Panc1 (cell line): ENCODE measurements around the gene PJA2. TPM values are rescaled to one million over a fixed set of nuclear protein-coding genes. Genes with fewer than 3 reads are reported as not detected.

ENCODE experiments used
- ATAC-seq: fragments of 200-7000 bp; cut with Tn5 transposase; 2 replicates; pipeline ENCODE4 v1.9.1; 2020; ENCODE audit warnings: mild to moderate bottlenecking, moderate library complexity
- BruUV-seq: library from RNA; stranded (reverse); fragments of 400-500 nt; replicated peaks from 2 replicates; lab custom pipeline; 2021; lab: Mats Ljungman, UMichigan
- CTCF ChIA-PET: fragments of 300-600 bp; sonication (Branson Sonifier 250); formaldehyde crosslinking; loops from one replicate; lab custom pipeline; 2022; ENCODE audit warnings: antibody characterized with exemption; lab: Charles Lee
- POLR2A ChIA-PET: fragments of 300-600 bp; sonication (Branson Sonifier 250); formaldehyde crosslinking; loops from one replicate; lab custom pipeline; 2022; ENCODE audit warnings: antibody characterized with exemption; lab: Charles Lee
- DNase-seq: peaks from one replicate; pipeline ENCODE4 v3.0.0-alpha.2; 2010; ENCODE audit warnings: low read depth, low spot score
- H3K27ac ChIP-seq: 2 replicates; pipeline ENCODE4 v1.5.1; 2011; ENCODE audit warnings: mild to moderate bottlenecking, low read length, inconsistent platforms
- H3K27me3 ChIP-seq: fragments of 200-500 bp; sonication (Bioruptor generic); 2 replicates; pipeline ENCODE4 v1.6.0; 2014; ENCODE audit warnings: low read length, inconsistent platforms; ENCODE audit not compliant: control insufficient read depth, insufficient read depth
- H3K36me3 ChIP-seq: fragments of 200-500 bp; sonication (Bioruptor generic); 2 replicates; pipeline ENCODE4 v1.5.1; 2014; ENCODE audit warnings: inconsistent platforms, mild to moderate bottlenecking, low read length, moderate library complexity; ENCODE audit not compliant: control insufficient read depth, insufficient read depth
- H3K4me1 ChIP-seq: 2 replicates; pipeline ENCODE4 v1.5.1; 2011; ENCODE audit warnings: inconsistent platforms, mild to moderate bottlenecking, low read length, moderate library complexity; ENCODE audit not compliant: control insufficient read depth, insufficient read depth
- H3K4me3 ChIP-seq, 2 experiments: 2 replicates each; pipeline ENCODE4 v1.5.1; 2011 to 2012; ENCODE audit warnings: low read depth in 2 of 2, low read length in 2 of 2, mild to moderate bottlenecking in 2 of 2, inconsistent platforms in 1 of 2, moderate library complexity in 1 of 2
- H3K9me3 ChIP-seq: fragments of 200-500 bp; sonication (Bioruptor generic); 2 replicates; pipeline ENCODE4 v1.5.1; 2014; ENCODE audit warnings: low read depth, mild to moderate bottlenecking, inconsistent platforms, low read length, moderate library complexity; ENCODE audit not compliant: control insufficient read depth, insufficient read depth
- POLR2AphosphoS5 ChIP-seq: IDR thresholded peaks from 2 replicates; pipeline ENCODE4 v1.6.1; 2012; ENCODE audit warnings: mild to moderate bottlenecking, low read depth, low read length, moderate library complexity
- SIN3A ChIP-seq: IDR thresholded peaks from 2 replicates; pipeline ENCODE4 v1.6.1; 2012; ENCODE audit warnings: low read depth, mild to moderate bottlenecking, low read length, moderate library complexity, borderline replicate concordance; ENCODE audit not compliant: insufficient read depth
- TCF7L2 ChIP-seq: IDR thresholded peaks from 2 replicates; pipeline ENCODE4 v1.6.1; 2011; ENCODE audit warnings: mild to moderate bottlenecking, low read depth, low read length, inconsistent platforms
- in situ Hi-C: cut with HindIII; loops from 2 replicates; pipeline ENCODE4 v1.10.0; 2016; ENCODE audit warnings: low sequenced_read_pairs, low pct_unique_long_range_greater_than_20kb
- intact Hi-C: fragments of 100-400 bp; cut with micrococcal nuclease; formaldehyde crosslinking; loops from one replicate; pipeline ENCODE4 v1.10.0; 2022; ENCODE audit not compliant: unreplicated experiment
- total RNA-seq: library from RNA; stranded (reverse); gene quantifications from one replicate; pipeline ENCODE4 v1.2.1, GENCODE V29; 2021; ENCODE audit not compliant: unreplicated experiment
- TF ChIP-seq, protein P1 (sequence below): fragments of 450-650 bp; IDR thresholded peaks from 2 replicates; pipeline ENCODE4 v1.5.1; 2017; ENCODE audit warnings: mild to moderate bottlenecking
- TF ChIP-seq, protein P2 (sequence below), 2 experiments: IDR thresholded peaks; 2 replicates each; pipeline ENCODE4 v1.6.1; 2011 to 2012; ENCODE audit warnings: low read depth in 2 of 2, control low read depth in 1 of 2, low read length in 1 of 2, mild to moderate bottlenecking in 1 of 2, moderate library complexity in 1 of 2; ENCODE audit not compliant: insufficient read depth in 1 of 2

Gene PJA2
- total RNA-seq, 1 experiment from 2014 or later: 33.6 TPM

DNA sequence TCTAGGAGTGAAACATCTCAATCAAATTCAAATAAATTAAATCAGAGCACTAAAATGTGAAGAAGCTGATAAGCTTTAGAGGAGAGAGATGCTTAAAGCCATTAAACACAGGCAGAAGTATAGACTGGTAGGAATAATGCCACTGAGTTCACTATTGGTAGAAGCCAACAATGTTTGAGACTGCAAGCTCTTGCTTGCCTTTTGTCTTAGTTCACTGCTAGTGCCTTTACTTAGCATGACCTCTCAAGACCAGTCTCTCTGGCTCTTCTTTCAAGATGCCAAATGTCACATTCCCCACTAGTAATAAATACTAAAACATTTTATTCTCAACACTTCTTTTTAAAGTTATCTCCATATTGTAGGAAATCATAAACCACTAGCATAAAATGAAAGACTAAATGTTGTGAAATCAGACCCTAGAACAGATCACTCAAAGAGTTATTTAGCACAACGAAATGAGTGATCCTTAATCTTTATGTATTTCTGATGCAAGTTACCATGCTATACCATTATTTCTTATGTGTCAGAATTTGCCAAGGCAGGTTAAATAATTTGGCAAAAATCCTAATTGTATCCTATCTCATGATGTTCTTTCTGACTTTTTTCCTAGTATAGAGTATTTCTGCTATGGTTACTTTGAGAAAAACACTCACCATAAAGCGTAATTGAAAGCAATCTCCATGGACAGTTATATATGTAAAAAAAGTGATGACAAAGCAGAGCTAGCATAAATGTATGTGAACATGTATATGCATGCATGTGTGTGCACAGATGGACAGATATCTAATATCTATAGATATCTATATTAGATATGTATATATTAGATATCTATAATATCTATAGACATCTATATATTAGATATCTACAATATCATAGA lies 57.5 kb downstream of the PJA2 start:
- TF ChIP-seq, protein P1, sequence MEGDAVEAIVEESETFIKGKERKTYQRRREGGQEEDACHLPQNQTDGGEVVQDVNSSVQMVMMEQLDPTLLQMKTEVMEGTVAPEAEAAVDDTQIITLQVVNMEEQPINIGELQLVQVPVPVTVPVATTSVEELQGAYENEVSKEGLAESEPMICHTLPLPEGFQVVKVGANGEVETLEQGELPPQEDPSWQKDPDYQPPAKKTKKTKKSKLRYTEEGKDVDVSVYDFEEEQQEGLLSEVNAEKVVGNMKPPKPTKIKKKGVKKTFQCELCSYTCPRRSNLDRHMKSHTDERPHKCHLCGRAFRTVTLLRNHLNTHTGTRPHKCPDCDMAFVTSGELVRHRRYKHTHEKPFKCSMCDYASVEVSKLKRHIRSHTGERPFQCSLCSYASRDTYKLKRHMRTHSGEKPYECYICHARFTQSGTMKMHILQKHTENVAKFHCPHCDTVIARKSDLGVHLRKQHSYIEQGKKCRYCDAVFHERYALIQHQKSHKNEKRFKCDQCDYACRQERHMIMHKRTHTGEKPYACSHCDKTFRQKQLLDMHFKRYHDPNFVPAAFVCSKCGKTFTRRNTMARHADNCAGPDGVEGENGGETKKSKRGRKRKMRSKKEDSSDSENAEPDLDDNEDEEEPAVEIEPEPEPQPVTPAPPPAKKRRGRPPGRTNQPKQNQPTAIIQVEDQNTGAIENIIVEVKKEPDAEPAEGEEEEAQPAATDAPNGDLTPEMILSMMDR: no peak
- TF ChIP-seq POLR2AphosphoS5: no peak
- TF ChIP-seq, protein P2, sequence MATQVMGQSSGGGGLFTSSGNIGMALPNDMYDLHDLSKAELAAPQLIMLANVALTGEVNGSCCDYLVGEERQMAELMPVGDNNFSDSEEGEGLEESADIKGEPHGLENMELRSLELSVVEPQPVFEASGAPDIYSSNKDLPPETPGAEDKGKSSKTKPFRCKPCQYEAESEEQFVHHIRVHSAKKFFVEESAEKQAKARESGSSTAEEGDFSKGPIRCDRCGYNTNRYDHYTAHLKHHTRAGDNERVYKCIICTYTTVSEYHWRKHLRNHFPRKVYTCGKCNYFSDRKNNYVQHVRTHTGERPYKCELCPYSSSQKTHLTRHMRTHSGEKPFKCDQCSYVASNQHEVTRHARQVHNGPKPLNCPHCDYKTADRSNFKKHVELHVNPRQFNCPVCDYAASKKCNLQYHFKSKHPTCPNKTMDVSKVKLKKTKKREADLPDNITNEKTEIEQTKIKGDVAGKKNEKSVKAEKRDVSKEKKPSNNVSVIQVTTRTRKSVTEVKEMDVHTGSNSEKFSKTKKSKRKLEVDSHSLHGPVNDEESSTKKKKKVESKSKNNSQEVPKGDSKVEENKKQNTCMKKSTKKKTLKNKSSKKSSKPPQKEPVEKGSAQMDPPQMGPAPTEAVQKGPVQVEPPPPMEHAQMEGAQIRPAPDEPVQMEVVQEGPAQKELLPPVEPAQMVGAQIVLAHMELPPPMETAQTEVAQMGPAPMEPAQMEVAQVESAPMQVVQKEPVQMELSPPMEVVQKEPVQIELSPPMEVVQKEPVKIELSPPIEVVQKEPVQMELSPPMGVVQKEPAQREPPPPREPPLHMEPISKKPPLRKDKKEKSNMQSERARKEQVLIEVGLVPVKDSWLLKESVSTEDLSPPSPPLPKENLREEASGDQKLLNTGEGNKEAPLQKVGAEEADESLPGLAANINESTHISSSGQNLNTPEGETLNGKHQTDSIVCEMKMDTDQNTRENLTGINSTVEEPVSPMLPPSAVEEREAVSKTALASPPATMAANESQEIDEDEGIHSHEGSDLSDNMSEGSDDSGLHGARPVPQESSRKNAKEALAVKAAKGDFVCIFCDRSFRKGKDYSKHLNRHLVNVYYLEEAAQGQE (IDR thresholded peaks at IDR 0.05; ENCODE audit: insufficient read depth in 1 of 2, low read depth in 2 of 2, low read length in 1 of 2): no peak
- TF ChIP-seq TCF7L2: no peak
- no peak for TF ChIP-seq SIN3A
- Histone ChIP-seq H3K27me3 (no peaks in the 10 kb centered on the region), H3K9me3 (no peaks in the 10 kb centered on the region), H3K36me3 (peaks cover 2% of the 10 kb centered on the region), H3K4me1 (no peaks in the 10 kb centered on the region), H3K4me3 (no peak overlapping the region), H3K27ac (no peak overlapping the region)
- intact Hi-C loops (no loop called here), in situ Hi-C loops (no loop called here)
- no TSS peak for BruUV-seq
- CTCF ChIA-PET: no interaction called here
- DNase-seq (no peak), ATAC-seq (no peak)
- POLR2A ChIA-PET: interaction anchor here (0.6 kb wide), 1 partner anchor 58 kb away, joined by 8 read pairs; the partner anchor contains the start of gene PJA2

DNA sequence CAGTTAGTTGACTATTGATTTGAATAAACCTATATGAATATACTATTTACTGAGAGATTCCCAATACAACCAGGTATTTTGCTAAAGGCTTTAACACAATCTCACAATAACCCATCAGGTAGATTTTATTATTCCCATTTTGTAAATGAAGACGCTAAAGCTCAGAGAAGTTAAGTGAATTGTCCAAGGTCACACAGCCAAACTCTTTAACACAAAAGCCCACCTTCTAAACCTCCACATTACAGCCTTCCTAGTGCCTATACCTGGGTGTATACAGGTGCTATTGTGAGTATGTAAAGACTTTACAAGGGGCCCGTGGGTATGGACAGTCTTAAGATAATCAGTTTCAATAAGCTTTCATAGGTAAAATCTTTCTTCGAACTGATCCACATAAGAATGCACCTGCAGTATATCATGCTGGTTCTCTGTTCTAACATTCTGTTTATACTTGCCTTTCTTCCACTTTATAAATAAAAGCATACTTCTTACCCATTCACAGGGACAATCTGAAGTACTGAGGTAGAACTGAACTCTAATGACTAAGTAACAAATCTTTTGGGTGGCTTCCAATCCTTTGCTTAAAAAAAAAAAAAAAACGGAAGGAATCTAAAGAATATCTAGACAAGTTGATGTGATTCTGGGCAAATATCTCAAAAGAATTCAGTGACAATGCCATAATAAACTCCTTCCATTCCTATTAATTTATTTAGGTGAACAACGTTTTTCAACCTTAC lies 59.1 kb downstream of the PJA2 start:
- ChIA-PET POLR2A (no interaction called here), CTCF (no interaction called here)
- Histone ChIP-seq H3K27me3 (no peaks in the 10 kb centered on the region), H3K4me1 (no peaks in the 10 kb centered on the region), H3K36me3 (peaks cover 2% of the 10 kb centered on the region), H3K27ac (no peak overlapping the region), H3K4me3 (no peak overlapping the region), H3K9me3 (no peaks in the 10 kb centered on the region)
- TF ChIP-seq, protein P2 (IDR thresholded peaks at IDR 0.05; ENCODE audit: insufficient read depth in 1 of 2, low read depth in 2 of 2, low read length in 1 of 2): no peak
- no peak for TF ChIP-seq POLR2AphosphoS5
- no peak for TF ChIP-seq SIN3A
- TF ChIP-seq, protein P1: no peak
- no peak for TF ChIP-seq TCF7L2
- ATAC-seq (no peak), DNase-seq (no peak)
- intact Hi-C loops (no loop called here), in situ Hi-C loops (no loop called here)
- TSS peak; percentile 51 for BruUV-seq
